Measurements from ENCODE around the gene OR6C6. TPM values are rescaled to one million over a fixed set of nuclear protein-coding genes. Genes with fewer than 3 reads are reported as not detected.

The OR6C6 gene
- total RNA-seq = not detected in 2 replicates

GRCh38 chr12:55296469-55296868, at the start of gene OR6C6:
TSS of gene OR6C6 (minus strand) at chr12:55296569. CDS start at chr12:55295232, 1,337 bp downstream.

GRCh38 chr12:55330446-55330845, 34.1 kb upstream of the OR6C6 start, which contains the start of gene OR6C3:
TSS of gene OR6C3 (plus strand) at chr12:55330746. CDS start at chr12:55331701, 955 bp downstream.

GRCh38 chr12:55314043-55314442, 17.7 kb upstream of the OR6C6 start, which contains the start of gene OR6C1:
TSS of gene OR6C1 (plus strand) at chr12:55314343. CDS start at chr12:55320600, 6,257 bp downstream.

DNA sequence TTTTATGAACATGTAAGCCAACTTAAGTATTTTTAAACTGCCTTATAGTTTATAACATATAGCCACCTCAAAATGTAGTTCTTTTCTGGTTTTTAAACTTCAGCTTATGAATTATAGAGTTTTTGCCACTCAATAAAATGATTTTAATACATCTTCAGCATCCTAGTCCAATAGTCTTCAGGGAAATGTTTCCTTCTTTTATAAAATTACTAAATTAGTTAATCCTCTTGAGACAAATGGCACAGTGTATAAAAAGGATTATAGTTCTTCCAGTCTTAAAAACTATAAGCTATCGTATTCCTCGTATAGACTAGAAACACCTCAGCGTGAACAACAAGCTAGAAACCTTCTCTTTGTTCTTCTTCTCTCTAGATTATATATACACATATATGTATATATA, 52.1 kb downstream of the OR6C6 start, which contains the start of gene OR6C74:
Gene OR6C74, plus strand, starts transcription at position 301 of the 400 bp plus-strand sequence. CDS start 2,679 bp downstream, outside the sequence.

Other genes starting within 250 kb of the OR6C6 start
- not detected in 2 replicates for gene OR9K2, start 170.2 kb downstream of the OR6C6 start, total RNA-seq
- not detected in 2 replicates for gene OR10A7, start 75.5 kb downstream of the OR6C6 start, total RNA-seq
- gene OR6C74, start 52.0 kb downstream of the OR6C6 start, total RNA-seq = not detected in 2 replicates
- not detected in 2 replicates for gene OR6C1, start 17.8 kb upstream of the OR6C6 start, total RNA-seq
- not detected in 2 replicates for gene OR6C3, start 34.2 kb upstream of the OR6C6 start, total RNA-seq
- gene OR6C75, start 66.4 kb upstream of the OR6C6 start, total RNA-seq = not detected in 2 replicates
- gene OR6C65, start 104.0 kb upstream of the OR6C6 start, total RNA-seq = not detected in 2 replicates
- 0.16 TPM in 1 of 2 replicates, not detected in the other for gene OR6C76, start 129.7 kb upstream of the OR6C6 start, total RNA-seq
- not detected in 2 replicates for gene OR6C2, start 147.5 kb upstream of the OR6C6 start, total RNA-seq
- not detected in 2 replicates for gene OR6C70, start 173.6 kb upstream of the OR6C6 start, total RNA-seq
- not detected in 2 replicates for gene OR6C68, start 195.8 kb upstream of the OR6C6 start, total RNA-seq

Data from bronchial smooth muscle cell (primary cell).